GM18868 (cell line): Measurements from ENCODE around the gene NBEA.

ENCODE experiments used
- ATAC-seq: cut with Tn5 transposase; IDR thresholded peaks from one replicate; pipeline ENCODE4 v1.9.1; 2021; ENCODE audit warnings: mild to moderate bottlenecking, moderate library complexity; ENCODE audit not compliant: unreplicated experiment

The NBEA gene

GRCh38 chr13:35260316-35260715 lies 318.2 kb downstream of the NBEA start:
- no peak for ATAC-seq

DNA sequence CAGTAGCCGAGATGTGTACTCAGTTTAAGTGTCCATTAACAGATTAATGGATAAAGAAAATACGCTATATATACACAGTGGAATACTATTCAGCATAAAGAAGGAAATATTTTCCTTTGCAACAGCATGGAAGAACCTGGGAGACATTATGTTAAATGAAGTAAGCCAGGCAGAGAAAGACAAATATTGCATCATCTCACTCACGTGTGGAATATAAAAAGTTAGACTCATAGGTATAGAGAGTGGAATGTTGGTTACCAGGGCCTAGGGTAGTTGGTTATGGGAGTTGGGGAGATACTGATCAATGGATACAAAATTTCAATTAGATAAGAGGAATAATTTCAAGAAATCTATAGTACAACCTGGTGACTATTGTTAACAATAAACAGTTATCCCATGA lies 324.3 kb downstream of the NBEA start:
- no peak for ATAC-seq

GRCh38 chr13:35278917-35279316 lies 336.8 kb downstream of the NBEA start:
- no peak for ATAC-seq

- no peak for ATAC-seq
Measured at GRCh38 chr13:35279500-35279899, 337.4 kb downstream of the NBEA start.

- ATAC-seq = peak; percentile 67
Measured at GRCh38 chr13:35283856-35284255, 341.8 kb downstream of the NBEA start.

GRCh38 chr13:35285677-35286076 lies 343.6 kb downstream of the NBEA start:
- ATAC-seq = no peak

GRCh38 chr13:35292329-35292728 lies 350.3 kb downstream of the NBEA start:
- ATAC-seq = no peak

DNA sequence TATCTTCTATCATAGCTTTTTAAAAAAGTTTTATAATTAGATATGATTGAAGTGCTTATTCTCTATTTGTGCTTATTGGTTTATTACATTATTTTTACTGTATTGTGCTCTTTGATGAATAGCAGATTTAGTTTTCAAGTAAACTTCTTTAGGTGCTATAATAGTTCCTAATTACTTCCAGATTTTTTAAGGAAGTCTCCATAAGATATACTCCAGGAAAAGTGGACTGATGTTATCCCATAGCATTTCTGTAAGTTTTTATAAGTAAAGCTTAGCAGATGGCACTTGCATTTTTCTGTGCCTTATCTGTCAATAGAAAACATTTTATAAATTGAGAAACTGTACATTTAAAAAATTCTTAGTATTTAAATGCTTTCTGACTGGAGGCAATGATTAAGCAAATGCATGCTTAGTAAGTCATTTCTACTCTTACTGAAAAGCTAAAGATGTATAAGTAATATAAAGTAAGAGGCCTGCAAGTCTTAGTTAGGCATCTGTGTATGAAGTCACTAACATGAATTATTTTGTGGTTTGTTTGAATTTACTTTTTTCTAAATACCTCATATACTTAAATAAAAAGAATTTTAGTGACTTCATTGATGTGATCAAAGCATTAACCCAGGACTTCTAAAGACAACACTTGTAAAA lies 351.6 kb downstream of the NBEA start:
- ATAC-seq = no peak

GRCh38 chr13:35309706-35310105 lies 367.6 kb downstream of the NBEA start:
- no peak for ATAC-seq

DNA sequence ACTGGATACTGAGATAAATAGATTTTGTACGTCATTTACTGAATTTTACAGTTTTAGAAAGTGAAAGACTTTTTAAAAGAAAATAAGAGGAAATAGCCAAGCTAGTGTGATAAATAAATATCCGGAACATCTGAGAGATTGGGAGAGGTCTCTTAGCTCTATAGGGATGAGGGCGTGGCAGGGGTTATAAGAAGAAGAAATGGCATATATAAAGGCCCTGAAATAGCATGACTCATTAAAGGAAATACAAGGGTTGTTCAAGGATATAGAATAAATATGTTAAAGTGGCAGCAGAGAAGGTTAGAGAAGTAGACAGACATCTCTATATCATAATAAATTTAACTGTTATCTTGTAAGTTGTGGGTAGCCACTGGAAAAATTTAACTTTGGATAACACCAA lies 390.1 kb downstream of the NBEA start:
- ATAC-seq = no peak

GRCh38 chr13:35333157-35333556 lies 391.1 kb downstream of the NBEA start:
- ATAC-seq = no peak

- ATAC-seq = no peak
Measured at GRCh38 chr13:35342440-35342839, 400.4 kb downstream of the NBEA start.

DNA sequence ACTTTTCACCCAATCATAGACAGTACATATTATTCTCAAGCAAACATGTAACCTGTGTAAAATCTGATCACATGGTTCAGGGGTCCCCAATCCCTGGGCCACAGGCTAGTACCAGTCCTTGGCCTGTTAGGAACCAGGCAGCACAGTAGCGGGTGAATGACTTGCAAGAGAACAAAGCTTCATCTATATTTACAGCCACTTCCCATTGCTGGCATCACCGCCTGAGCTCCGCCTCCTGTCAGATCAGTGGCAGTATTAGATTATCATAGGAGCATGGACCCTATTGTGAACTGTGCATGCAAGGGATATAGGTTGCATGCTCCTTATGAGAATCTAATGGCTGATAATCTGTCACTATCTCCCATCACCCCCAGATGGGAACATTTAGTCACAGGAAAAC lies 401.3 kb downstream of the NBEA start:
- ATAC-seq = no peak

DNA sequence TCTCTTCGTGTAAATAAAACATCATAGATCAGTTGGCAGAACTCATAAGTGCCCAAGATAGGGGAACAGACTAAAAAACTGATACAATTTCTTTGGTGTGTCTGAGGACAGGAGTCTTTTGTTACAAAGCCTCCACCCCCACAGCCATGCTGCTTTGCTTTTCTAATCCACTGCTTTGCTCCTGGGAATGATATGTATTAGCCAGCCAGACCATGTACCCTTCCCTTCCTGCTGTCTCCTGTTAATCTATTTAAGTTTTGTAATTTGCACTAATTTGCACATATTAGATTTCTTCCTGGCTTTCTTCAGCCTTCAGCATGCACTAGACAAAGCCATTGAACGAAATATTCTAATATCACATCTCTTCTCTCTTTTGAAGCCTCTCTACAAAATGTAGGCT lies 403.9 kb downstream of the NBEA start:
- no peak for ATAC-seq

DNA sequence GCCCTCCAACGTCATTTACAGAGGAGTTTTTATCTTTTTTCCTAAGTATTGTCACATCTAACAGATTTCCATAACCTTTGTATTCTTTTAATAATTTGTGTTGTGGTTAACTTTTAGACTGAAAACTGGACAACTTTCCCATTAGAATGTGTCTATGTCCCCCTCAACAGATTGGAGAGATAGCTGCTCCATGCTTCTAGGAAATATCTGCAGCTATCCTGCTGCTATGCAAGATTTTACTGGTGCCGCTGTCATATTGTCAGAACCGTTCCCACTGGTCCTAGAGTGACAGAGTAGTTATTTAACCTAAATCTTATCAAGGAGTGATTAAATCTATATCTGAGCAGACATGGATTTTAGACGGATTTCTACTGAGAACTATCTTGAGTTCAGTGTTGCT lies 404.4 kb downstream of the NBEA start:
- ATAC-seq = no peak

- no peak for ATAC-seq
Measured at GRCh38 chr13:35347679-35348205, 405.7 kb downstream of the NBEA start.

DNA sequence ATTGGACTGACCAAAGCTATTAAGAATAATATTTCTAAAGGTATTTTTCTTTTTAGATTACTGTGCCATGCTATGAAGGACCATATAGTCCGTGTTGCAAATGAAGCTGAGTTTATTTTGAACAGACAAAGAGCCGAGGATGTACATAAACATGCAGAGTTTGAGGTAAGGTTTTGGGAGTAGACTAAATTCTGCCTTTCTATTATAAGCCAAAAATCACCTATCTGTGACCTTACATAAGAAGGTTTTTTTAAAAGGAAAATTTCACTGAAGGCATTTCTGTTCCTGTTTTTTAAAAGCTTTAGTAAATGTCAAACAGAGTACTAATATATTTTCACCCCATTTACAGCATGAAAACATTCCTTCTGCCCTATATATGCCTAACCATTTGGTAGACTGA lies 407.0 kb downstream of the NBEA start:
- peak; percentile 45 for ATAC-seq

GRCh38 chr13:35349673-35350278 lies 407.7 kb downstream of the NBEA start:
- ATAC-seq = peak; percentile 90

DNA sequence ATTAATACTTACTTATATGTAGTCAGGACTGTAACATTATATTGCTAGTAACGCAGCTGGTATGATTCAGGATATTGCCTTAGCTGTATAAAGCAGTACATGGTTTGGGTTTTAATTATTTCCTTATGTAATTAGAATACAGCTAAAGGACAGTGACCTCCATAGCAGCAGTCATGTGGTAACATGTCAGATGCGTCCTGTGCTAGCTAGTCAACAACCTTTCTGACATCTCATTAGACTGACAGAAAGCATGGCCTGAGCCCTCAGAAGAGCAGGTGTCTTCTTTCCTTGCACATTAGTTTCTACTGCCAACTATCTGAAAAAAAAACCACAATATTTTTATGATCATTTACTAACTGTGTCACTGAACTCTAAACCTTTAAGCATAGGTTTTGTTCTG lies 412.2 kb downstream of the NBEA start:
- no peak for ATAC-seq

- ATAC-seq = no peak
Measured at GRCh38 chr13:35354882-35355281, 412.8 kb downstream of the NBEA start.

DNA sequence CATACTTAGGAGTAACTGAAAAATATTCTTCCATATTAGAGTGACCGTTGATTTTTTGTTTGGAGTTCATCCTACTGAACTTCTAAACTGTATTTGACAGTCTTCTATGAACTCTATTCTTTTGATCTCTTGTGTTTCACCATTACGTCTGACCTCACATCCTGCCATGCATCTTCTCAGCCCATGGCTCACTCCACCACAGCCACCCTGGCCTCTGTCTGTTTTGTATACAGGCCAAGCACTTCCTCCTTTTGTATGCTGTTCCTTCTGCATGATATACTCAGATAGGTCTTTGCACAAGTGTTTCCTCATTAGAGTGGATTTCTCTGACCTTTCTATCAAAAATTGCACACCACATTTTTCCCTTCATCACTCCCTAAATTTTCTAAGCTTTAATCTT lies 414.5 kb downstream of the NBEA start:
- peak; percentile 79 for ATAC-seq

DNA sequence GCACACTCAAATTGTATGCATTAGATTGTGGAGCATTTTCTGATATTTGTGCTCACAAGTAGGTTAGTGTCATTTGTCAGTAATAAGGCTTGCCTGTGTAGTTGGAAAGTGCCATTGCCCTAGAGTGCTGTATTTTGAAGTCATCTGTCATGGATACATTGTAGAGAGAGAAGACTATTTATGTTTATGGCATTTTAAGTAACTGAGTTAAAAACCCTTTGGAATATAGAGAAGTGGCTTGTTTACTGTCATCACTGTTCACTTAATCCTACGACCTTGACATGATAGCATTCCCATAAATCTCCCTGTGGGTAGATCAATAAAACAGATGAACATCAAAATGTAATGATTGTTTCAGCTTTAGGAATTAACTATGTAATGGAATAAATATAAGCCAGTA lies 423.8 kb downstream of the NBEA start:
- ATAC-seq = no peak

DNA sequence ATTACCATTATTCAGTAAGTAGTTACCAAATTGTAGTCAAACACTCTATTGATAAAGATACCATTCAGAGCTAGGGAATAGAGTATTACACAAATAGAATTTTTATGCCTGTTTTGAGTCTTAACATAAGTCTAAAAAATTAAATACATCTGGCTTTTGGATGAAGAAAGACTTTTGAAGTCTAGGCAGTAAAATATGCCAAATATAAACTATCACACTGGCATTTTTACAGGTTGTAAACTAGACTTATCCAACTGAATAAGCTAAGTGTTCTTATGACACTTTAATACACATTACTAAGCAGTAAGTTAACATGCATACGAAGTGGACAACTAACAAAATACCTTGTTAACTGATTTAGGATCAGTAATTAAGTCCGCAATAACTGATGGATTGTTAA lies 425.5 kb downstream of the NBEA start:
- no peak for ATAC-seq
